GM18867 (cell line): ENCODE results near the gene KARS1.

ENCODE experiments used
- ATAC-seq: cut with Tn5 transposase; IDR thresholded peaks from one replicate; pipeline ENCODE4 v1.9.1; 2021; ENCODE audit warnings: mild to moderate bottlenecking, moderate library complexity; ENCODE audit not compliant: unreplicated experiment

KARS1 gene

GRCh38 chr16:75647492-75648264 is at the start of gene KARS1, which contains the start of gene TERF2IP:
KARS1 (minus strand) TSS chr16:75647665; CDS start chr16:75647639, 26 bp downstream.
TERF2IP (plus strand) TSS chr16:75647773; CDS start chr16:75647883, 110 bp downstream.
- peak; percentile 81 for ATAC-seq

GRCh38 chr16:75695708-75696107 is 48.2 kb upstream of the KARS1 start:
- ATAC-seq = no peak

- ATAC-seq = no peak
Measured at GRCh38 chr16:75687361-75687760, 39.9 kb upstream of the KARS1 start.

GRCh38 chr16:75682308-75682707 is 34.8 kb upstream of the KARS1 start:
- no peak for ATAC-seq

GRCh38 chr16:75679366-75679765 is 31.9 kb upstream of the KARS1 start:
- no peak for ATAC-seq

GRCh38 chr16:75676909-75677308 is 29.4 kb upstream of the KARS1 start, which contains the start of gene CPHXL2:
CPHXL2 (minus strand) TSS chr16:75677009; CDS start chr16:75676999, 10 bp downstream.
- no peak for ATAC-seq

- ATAC-seq = no peak
Measured at GRCh38 chr16:75667503-75667902, 20.0 kb upstream of the KARS1 start.

GRCh38 chr16:75660726-75661302 is 13.3 kb upstream of the KARS1 start:
- no peak for ATAC-seq

GRCh38 chr16:75660321-75660720 is 12.9 kb upstream of the KARS1 start:
- ATAC-seq = no peak

- ATAC-seq = no peak
Measured at GRCh38 chr16:75658175-75658574, 10.7 kb upstream of the KARS1 start.

- no peak for ATAC-seq
Measured at GRCh38 chr16:75653922-75654321, 6.5 kb upstream of the KARS1 start.

- ATAC-seq = peak; percentile 41
Measured at GRCh38 chr16:75648265-75649076, 1.0 kb upstream of the KARS1 start.

- ATAC-seq = peak; percentile 23
Measured at GRCh38 chr16:75647112-75647491, 363 bp downstream of the KARS1 start.

- ATAC-seq = no peak
Measured at GRCh38 chr16:75644240-75645012, 3.0 kb downstream of the KARS1 start.

- ATAC-seq = no peak
Measured at GRCh38 chr16:75640598-75640997, 6.9 kb downstream of the KARS1 start.

- ATAC-seq = no peak
Measured at GRCh38 chr16:75635036-75635435, 12.4 kb downstream of the KARS1 start.

- no peak for ATAC-seq
Measured at GRCh38 chr16:75632857-75633256, 14.6 kb downstream of the KARS1 start.

GRCh38 chr16:75630052-75630451 is 17.4 kb downstream of the KARS1 start:
- ATAC-seq = no peak

GRCh38 chr16:75629132-75629531 is 18.3 kb downstream of the KARS1 start:
- ATAC-seq = no peak

- no peak for ATAC-seq
Measured at GRCh38 chr16:75628351-75628750, 19.1 kb downstream of the KARS1 start.

GRCh38 chr16:75627851-75628250 is 19.6 kb downstream of the KARS1 start:
- ATAC-seq = no peak
